HG03025 (cell line): ENCODE data around the gene OR1B1.
"Not testable (repeated sequence)": the region's sequence is repeated elsewhere in the genome, so short reads cannot be mapped to it uniquely, and the experiment has no call there.

Experiments
- ATAC-seq: cut with Tn5 transposase; IDR thresholded peaks from one replicate; pipeline ENCODE4 v1.9.1; 2021; ENCODE audit warnings: mild to moderate bottlenecking, moderate library complexity; ENCODE audit not compliant: unreplicated experiment, low FRiP score

The OR1B1 gene

GRCh38 chr9:122657527-122657926 is at the start of gene OR1B1:
OR1B1 (minus strand) TSS chr9:122657627.
- no peak for ATAC-seq

GRCh38 chr9:122695696-122696095 is 38.3 kb upstream of the OR1B1 start:
- no peak for ATAC-seq

- no peak for ATAC-seq
Observed at GRCh38 chr9:122684851-122685250, 27.4 kb upstream of the OR1B1 start.

- no peak for ATAC-seq
Observed at GRCh38 chr9:122672481-122672880, 15.1 kb upstream of the OR1B1 start.

GRCh38 chr9:122661416-122661815 is 4.0 kb upstream of the OR1B1 start, which contains the start of gene OR1L1:
OR1L1 (plus strand) TSS chr9:122661716; CDS start chr9:122661716, 0 bp downstream.
- ATAC-seq, result no peak

GRCh38 chr9:122656378-122656777 is 1.0 kb downstream of the OR1B1 start:
- no peak for ATAC-seq

GRCh38 chr9:122642226-122642625 is 15.2 kb downstream of the OR1B1 start:
- no peak for ATAC-seq

GRCh38 chr9:122619996-122620395 is 37.4 kb downstream of the OR1B1 start:
- no peak for ATAC-seq

GRCh38 chr9:122614362-122614761 is 43.1 kb downstream of the OR1B1 start, which contains the start of gene OR1Q1:
OR1Q1 (plus strand) TSS chr9:122614738; CDS start chr9:122614738, 0 bp downstream.
- ATAC-seq, result no peak

GRCh38 chr9:122609804-122610203 is 47.6 kb downstream of the OR1B1 start:
- ATAC-seq, result no peak

GRCh38 chr9:122606587-122606986 is 50.8 kb downstream of the OR1B1 start:
- ATAC-seq, result no peak

- no peak for ATAC-seq
Observed at GRCh38 chr9:122605691-122606090, 51.7 kb downstream of the OR1B1 start.

GRCh38 chr9:122583284-122583683 is 74.1 kb downstream of the OR1B1 start, which contains the start of gene OR1L8:
OR1L8 (minus strand) TSS chr9:122583384; CDS start chr9:122568477, 14,907 bp downstream.
- ATAC-seq, result not testable (repeated sequence)

- no peak for ATAC-seq
Observed at GRCh38 chr9:122580360-122580759, 77.1 kb downstream of the OR1B1 start.

GRCh38 chr9:122579874-122580273 is 77.6 kb downstream of the OR1B1 start:
- ATAC-seq, result no peak
